Esophagus mucosa (tissue), 1 donor: ENCODE data around the gene SH2D3A. TPM values are rescaled to one million over a fixed set of nuclear protein-coding genes. Genes with fewer than 3 reads are reported as not detected.
A peak's percentile ranks its signal among the peaks of the same experiment; 100 is the strongest.
"Not testable (repeated sequence)": the region's sequence is repeated elsewhere in the genome, so short reads cannot be mapped to it uniquely, and the experiment has no call there.

Experiments
- ATAC-seq: fragments of 200-7000 bp; cut with Tn5 transposase; one replicate; pipeline ENCODE4 v1.9.1; 2020
- total RNA-seq: library from RNA; stranded (reverse); gene quantifications from one replicate; pipeline ENCODE4 v1.2.4, GENCODE V29; 2023
- donor health status: DM: yes; HTN: yes; CAD: no.

SH2D3A gene
- total RNA-seq, 1 donor from 2014 or later, result 28.7 TPM

DNA sequence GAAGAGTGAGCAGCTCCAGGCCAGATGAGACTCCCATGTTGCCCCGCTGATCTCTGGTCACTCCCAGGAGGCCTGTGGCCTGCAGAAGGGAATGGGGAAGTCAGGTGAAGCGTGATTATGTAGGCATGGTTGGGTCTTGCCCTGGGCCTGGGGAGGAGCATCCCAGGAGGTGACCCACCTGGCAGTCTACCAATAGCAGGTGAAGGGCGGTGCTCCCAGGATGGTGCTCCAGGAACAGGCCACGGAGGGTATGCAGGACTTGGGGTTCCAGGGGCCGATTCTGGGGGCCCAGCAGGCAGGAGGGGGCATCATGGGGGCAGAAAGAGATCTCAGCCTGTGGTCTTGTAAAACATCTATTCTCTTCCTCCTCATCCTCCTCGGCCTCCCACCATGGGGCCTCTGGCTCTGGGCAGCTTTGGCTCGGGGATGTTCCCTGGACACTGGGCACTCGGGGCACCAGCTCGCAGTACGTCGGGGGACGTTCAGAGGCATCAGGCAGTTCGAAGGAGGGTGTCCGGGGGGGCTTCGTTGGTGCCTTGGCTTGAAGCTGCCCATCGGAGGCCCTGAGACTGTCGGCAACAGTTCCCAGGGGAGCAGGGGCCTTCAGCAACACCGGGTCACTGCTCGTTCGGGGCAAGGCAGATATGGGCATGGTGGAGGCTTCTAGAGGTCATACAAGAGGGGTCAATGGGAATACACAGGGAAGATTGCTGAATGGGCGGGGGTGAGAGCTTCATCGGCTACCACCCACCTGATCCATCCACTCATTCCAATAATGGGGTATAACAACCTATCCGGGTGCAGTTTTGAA, 12.4 kb downstream of the SH2D3A start:
- ATAC-seq, result no peak

DNA sequence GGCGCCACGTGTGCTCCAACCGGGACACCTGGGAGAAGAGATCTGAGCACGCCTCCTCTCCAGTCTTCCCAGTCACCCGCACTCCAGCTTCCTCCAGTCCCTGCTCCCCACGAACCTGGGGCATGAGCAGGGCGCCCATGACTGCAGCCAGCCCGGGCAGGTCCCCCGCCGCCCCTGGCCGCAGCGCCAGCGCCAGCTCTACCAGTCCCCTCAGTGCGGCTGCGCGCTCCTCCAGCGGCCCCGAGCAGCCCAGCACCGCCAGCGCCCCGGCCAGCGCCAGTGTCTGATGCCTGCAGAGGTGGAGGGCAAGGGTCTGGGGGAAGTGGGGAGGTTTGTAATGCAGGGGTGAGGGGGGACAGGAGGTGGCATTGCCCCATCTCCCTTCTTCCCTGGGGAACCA, 13.1 kb downstream of the SH2D3A start:
- no peak for ATAC-seq

DNA sequence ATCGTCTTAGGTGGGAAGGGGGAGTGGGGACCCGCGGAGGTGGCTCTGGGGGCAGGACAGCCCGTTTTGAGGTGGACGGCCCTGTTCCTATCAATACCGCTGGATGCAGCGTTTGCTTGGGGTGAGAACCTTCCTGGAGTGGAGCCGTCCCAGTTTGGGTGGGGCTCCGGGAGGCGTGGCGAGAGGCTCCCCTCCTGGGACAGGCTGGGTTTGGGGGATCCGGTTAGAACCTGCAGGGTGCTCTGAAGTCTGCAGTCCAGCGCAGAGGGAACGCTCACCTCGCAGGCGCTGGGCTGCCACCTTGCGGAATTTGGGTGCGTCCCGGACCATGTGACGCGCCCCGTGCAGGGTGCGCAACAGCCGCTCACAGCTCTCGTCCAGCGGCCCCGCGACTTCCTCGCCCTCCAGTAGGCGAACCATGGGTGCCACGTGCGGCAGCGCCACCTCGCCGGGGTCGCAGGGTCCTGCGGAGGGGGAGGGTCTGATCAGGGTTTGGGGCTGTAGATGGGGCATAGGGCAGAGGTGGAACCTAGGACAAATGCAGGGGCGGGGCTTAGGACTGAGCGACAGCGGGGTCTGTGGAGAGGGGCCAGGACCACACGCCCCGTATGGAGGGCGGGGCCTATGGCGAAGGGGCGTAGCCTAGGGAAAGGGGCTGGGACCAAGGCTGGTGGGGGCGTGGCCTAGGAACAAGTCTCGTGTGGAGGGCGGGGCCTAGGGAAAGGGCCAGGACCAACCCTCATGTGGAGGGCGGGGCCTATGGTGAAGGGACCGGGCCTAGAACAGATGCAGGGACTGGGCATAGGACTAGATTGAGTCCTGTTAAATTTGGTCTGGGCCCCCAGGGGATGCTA, 13.8 kb downstream of the SH2D3A start:
- peak; percentile 78 for ATAC-seq

DNA sequence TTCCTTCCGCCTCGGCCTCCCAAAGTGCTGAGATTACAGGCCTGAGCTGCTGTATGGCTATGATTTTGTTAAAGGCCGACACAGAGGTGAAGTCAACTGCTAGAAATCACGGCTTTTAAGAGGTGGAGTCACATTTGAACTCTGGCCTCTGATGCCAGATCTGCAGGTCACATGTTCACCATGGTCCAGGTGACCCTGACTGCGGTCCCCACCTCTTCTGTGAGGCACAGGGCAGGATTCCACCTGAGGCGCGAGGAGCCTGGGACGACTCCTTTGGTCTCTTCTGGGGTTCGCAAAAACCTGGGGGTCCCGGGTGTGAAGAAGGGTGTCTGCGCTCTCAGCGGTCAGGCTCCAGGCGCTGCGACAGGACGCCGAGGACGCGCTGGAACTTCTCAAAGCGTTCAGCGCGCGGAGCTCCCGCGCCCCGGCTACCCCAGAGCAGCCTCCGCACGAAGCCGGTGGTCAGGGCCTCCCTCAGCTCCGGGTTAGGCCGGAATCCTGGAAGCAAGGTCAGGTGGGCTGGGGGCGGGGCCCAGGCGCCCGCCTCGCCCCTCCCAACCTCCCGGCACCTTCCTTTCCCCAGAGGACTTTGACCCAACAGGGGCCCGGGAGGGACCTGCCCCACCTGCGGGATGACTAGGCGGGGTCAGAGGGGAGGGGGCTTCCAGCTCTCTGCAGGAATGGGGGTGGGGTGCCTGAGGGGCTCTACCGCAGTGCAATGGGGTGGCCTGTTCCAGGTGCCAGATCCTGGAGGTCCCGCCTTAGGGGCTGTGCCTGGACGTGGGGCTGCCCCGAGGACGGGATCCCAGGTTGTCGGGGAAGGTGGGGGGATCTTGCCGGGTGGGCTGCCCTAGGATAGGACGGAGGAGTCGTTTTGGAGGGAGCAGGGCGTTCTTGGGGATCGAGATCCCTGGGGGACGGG, 14.7 kb downstream of the SH2D3A start:
- peak; percentile 15 for ATAC-seq

DNA sequence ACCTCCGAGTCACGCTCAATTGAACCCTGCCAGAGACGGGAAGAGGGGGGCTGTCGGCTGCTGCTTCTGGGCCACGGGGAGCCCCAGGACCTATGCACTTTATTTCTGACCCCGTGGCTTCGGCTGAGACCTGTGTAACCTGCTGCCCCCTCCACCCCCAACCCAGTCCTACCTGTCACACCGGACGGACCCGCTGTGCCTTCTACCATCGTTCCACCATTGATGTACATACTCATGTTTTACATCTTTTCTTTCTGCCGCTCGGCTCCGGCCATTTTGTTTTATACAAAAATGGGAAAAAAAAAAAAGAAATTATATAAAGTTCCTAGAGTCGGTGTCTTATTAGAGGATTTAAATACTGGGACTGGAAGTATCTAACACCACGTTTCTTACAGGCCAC, 16.0 kb downstream of the SH2D3A start:
- peak; percentile 31 for ATAC-seq

DNA sequence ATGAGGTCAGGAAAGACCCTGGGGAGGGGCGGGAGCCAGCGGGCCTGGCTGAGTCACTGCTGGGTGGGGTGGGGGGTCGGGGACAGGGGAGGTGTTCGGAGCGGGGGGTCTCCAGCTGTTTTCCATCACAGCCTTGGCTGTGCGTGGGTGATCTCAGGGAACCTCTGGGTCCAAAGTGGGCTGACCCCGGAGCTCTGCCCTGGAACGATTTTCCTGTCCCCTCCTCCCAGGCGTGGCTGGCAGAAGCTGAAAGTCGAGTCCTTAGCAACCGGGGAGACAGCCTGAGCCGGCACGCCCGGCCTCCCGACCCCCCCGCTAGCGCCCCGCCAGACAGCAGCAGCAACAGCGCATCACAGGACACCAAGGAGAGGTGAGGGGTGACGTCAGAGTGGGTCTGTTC, 17.2 kb downstream of the SH2D3A start:
- ATAC-seq, result no peak

DNA sequence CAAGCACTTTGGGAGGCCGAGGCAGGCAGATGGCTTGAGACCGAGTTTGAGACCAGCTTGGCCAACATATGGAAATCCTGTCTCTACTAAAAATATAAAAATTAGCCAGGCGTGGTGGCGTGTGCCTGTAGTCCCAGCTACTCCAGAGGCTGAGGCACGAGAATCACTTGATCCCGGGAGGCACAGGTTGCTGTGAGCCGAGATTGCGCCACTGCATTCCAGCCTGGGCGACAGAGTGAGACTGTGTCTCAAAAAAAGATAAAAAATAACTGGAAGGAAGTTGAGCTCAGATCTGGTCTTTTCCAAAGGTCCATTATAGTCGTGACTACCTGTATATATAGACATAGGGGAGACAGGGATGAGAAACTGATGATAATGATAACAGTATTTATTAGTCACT, 18.7 kb downstream of the SH2D3A start:
- not testable (repeated sequence) for ATAC-seq

DNA sequence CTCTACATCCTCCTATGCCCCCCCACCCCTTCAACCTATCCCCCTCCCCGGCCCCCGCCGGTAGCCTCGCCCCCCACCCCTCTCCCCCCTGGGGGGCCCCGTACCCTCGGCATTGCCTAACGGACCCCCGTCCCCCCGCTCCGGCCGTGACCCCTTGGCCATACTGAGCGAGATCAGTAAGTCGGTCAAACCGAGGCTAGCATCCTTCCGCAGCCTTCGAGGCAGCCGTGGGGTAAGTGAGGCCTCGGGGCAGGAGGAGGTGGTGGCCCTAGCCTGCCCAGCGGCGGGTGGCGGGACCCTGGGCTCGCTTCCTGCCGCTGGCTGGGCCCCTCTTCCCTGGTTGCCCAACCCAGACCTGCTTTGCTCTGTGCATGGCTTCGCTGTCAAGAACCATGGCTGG, 21.3 kb downstream of the SH2D3A start:
- no peak for ATAC-seq

DNA sequence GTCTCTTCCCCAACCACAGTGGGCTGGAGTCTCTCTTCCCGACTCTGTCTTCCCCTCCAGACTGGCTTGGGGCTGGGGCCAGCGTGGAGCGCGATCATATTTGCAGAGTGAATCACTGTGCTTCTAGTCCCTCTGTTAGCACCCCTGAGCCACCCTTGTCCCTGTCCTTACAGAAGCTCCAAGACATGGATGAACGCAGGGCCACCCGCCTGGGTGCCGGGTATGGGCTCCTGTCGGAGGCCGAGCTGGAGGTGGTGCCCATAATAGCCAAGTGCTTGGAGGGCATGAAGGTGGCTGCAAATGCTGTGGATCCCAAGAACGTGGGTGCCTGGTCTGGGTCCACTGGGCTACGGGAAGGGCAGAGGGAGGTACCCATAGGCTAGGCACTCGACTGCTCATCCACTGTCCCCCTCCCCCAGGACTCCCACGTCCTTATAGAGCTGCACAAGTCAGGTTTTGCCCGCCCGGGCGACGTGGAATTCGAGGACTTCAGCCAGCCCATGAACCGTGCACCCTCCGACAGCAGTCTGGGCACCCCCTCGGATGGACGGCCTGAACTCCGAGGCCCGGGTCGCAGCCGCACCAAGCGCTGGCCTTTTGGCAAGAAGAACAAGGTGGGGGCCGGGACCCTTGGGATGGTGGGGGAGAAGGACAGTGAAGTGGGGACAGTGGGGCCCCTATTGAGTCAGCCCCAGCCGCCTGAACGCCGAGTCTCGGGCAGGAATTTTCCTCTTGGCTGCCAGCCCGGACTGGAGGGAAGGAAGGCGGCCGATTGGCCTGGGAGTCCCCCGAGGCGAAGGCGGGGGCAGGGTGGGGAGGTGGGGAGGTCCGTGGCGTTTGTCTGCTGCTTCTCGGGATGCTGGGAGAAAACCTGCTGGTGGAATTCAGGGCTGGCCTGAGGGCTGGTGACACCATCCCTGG, 22.6 kb downstream of the SH2D3A start:
- ATAC-seq, result peak; percentile 64

DNA sequence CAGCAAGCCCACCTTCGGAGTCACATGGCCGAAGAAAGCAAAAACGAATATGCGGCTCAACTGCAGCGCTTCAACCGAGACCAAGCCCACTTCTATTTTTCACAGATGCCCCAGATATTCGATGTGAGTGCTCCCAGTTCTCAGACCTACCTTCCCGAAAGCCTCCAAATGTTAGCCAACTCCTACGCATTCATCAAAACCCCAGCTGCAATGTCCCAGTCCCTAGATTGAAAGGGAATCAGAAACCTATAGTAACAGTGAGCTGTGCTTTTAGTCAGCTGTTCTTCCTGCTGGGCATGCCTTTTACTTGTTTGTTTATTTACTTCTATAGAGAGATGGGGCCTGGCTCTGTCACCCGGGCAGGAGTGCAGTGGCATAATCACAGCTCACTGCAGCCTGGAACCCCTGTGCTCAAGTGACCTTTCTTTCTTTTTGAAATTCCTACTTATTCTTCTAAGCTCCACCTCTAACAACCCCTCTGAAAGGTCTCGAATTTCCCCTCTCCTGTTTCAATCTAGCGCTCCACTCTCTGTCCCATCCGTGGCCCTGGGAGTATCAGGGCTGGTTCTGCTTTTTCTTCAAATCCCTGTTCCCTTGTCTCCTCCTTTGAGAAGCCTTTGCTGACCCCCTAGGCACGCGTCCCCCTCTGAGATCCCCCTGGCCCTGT, 23.4 kb downstream of the SH2D3A start:
- no peak for ATAC-seq

DNA sequence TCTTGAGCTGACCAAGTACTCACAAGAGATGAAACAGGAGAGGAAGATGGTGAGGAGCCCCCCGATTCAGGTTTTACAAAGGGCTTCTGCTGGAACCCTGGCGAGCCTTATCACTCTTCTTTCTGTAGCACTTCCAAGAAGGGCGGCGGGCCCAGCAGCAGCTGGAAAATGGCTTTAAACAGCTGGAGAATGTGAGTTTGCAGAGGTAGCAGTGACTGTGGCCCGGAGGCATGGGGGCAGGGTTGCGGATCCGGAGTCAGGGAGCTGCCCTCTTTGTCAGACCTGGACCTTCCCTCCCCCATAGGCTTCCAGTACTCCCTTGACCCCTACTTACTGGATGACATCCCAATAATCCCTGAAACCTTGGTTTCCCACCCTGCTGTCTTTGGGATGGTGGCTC, 24.2 kb downstream of the SH2D3A start:
- no peak for ATAC-seq

DNA sequence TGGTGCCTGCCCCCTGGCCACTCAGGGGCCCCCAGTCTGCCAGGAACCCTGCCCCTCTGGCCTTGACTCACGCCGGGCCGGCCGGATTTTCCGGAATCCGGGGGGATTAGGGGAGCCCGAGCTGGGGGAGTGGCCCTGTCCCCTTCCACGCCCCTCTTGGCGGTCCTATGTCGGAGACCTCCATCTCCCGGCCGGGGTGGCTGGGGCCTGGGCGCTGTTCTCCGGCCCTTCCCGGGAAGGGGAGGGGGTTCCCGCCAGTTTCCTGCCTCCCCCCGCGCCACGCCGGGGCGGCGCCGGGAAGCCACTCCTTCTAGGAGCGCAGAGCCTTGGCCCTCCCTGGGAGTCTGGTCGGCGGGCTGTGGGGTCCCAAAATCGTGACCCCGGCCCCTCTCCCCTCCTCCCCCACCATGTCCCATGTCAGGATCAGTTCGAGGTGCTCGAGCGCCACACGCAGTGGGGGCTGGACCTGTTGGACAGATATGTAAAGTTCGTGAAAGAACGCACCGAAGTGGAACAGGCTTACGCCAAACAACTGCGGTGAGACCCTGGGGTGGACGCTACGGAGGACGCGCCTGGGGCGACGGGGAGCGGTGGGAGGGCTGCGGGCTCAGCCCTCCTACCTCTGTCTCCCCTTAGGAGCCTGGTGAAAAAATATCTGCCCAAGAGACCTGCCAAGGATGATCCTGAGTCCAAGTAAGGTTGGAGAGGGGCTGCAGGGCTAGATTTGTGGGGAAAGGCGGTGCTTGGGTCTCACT, 26.5 kb downstream of the SH2D3A start:
- ATAC-seq, result peak; percentile 22

DNA sequence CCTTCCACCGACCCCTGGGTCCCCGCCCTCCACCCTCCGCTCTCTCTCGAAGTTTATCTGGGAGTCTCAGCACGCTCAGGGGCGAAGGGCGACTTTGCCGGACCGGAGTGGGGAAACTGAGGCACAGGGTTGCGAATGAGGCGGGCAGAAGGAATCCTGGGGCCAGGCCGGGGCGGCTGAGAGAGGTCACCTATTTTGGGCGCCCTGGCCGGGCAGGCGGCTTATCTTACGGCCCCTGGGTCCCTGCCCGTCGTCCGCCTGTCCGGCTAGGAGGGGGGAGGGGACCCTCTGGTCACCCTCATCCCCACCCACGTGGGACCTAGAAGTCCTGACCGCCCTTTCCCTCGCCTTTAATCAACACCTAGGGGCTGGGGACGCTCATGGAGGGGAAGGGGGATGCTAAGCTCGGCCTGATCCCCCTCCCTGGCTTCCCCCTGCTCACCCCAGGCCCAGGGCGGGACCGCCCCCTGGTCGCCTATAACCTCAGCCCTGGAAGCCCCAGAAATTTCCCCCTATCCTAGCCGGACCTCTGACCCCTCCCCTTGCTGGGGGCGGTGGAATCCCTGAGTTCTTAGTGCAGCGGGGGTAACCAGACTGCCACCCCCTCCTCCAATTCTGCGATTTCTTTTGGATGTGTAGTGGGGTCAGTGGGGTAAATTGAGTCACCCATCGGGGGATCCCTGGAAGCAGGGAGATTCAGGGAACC, 27.2 kb downstream of the SH2D3A start:
- ATAC-seq, result no peak

DNA sequence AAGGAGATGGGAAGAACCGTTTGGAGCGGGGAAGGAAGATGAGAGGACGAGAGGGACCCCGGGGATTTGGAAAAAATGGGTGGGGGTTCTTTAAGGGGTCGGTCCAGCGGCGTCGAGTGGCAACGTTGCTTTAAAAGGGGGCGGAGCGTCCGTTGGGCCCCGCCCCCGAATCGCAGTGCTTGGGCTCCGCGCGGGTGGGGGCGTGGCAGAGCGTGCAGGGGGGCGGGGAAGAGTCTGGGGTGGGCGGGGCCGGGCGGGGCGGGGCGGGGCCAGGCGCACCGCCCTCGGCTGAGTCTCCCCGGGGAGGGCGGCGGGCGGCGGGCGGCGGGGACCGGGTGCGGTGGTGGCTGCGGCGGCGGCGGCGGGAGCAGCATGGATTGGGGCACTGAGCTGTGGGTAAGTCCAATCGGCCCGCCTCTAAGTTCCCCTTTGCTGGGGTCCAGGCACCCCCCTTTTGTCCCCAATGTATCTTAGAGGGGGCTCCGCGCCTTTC, 27.8 kb downstream of the SH2D3A start, which contains the start of gene TRIP10:
TRIP10 (plus strand) TSS at position 291 of the 493 bp plus-strand sequence; CDS start at position 373, 82 bp downstream.
- ATAC-seq, result peak; percentile 48

DNA sequence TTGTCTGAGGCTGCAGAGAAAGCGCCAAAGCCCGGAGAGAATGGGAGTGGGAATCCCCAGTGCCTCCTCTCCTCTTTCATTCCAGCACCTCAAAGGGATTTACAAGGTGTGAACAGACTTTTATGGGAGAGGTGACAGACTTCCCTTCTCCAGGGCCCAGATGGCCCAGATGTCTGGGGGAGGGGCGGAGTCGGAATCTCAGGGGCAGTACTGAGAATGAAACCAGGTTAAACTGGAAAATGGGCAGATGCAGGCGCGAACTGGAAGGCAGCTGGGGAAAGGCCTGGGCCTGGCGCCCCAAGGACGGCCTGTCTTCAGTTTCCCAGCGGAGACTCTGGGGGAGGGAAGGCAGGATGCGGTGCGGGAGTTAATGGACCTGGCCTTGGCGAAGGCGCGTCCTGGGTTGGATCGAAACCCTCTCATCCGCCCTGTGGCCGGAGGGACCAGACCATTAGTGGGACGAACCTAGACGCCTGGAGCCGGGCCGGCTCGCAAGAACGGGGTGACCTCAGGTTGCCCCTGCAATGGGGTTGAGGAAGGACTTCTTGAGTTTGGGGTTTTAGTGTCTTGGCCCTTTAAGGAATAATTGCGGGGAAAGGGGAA, 28.3 kb downstream of the SH2D3A start:
- ATAC-seq, result no peak

DNA sequence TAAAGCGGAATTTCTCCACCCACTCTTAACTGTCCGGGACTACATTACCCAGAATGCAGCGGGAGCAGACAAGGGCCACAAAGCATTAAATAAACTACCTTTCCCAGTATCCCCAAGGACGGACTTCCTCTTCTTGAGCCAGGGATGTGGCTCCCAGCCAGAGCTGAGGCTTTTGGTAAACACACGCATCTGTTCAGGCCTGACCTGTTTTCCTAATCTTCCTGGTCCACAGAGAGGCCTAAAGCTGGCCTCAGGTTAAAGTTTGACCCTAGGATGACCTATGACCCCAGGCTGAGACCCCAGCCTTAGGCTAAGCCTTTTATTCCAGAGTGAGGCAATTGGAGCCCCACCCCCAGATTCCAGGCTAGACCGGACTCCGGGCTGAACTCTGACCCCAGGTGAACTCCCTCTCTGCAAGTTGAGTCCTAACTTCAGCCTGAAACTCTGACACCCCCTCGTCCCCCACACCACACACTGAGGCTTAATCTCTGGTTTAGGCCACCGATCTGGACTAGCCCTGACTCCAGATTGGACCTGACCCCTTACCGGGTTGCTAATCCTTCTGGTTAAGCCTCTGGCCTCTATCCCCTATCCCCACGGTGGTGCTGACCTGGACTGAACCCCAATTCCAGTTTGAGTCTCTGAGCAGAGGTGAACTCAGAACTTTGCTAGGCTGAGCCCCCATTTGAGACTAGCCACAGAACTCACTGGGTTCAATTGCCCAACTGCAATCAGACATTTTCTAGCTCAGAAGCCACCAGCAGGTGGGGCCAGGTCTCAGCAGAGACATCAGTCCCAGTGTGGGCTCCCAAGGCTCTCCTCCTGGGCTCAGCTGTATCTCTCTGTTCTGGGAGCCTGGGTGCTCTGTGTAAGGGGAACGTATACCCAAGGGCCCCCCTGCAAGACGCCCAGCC, 29.1 kb downstream of the SH2D3A start:
- peak; percentile 26 for ATAC-seq

DNA sequence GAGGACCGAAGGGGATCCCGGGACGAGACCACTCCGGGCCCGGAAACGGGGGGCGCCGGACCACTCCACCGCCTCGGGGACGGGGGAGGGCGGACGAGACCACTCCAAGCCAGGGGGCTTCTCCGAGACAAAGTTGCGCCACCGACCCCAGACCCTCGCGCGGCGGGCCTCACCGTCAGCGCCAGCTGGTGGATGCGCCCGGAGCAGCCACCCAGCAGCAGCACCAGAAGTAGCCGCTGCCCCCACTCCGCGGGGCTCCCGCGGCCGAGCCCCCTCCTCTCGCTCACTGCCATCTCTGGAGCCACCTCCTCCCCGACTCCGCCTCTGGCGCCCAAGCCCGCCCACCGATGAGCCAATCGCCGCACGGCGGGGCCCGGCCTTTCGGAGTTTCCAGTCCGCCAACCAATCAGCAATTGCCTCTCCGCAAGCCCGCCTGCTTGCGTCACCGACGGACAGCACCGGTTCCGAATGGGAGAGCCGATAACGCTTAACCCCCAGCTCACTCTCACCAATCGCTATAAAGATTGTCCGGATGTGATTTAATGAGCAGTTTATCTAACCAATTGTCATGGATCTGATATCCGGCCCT, 29.9 kb downstream of the SH2D3A start, which contains the start of gene GPR108:
GPR108 (minus strand) TSS at position 297 of the 589 bp plus-strand sequence; CDS start at position 293, 4 bp downstream.
- ATAC-seq, result peak; percentile 77
